Heart left ventricle (tissue), 13 donors: ENCODE data around the gene CIART.

ENCODE experiments used
- POLR2A ChIP-seq, 2 donors: fragments of 450-650 bp; IDR thresholded peaks; one replicate each; pipeline ENCODE4 v1.6.1; 2017; ENCODE audit warnings: antibody characterized with exemption in 2 of 2, mild to moderate bottlenecking in 2 of 2, moderate library complexity in 2 of 2
- TF ChIP-seq, protein P1 (sequence below), 12 donors: fragments of 200-600 bp; sonication (generic) in 4 of 12; IDR thresholded peaks; one replicate each; pipeline versions ENCODE4 v1.5.0 to v1.8.0; 2018 to 2022; ENCODE audit warnings: antibody characterized with exemption in 12 of 12, mild to moderate bottlenecking in 5 of 12
- donor health status: ischemic (EF 13 %, LVEDD 7.1; RV severe dilation, severe dysfunction).
- donor health status: DM: no; HTN: yes; CAD: no.
- donor health status: DM: no; HTN: no; CAD: no.
- donor health status: ischemic (EF 25% LVEDD 6.9; RV normal size, moderate dysfunction).
- donor health status: ischemic (EF 25% LVEDD 5.7; RV mildly dilated, moderate dysfunction).
- donor health status: ischemic (EF 35%, LVEDD 5.7; RV mildly dilated, moderate dysfunction).
- donor health status: nonischemic (EF 11% LVEDD 7.7; RV severe dilation, severe dysfunction).
- donor health status: DM: yes; HTN: yes; CAD: no.
- donor health status: PGD.
- donor health status: ischemic (EF 29% LVEDD 5.4; RV normal size, mild dysfunction).
- donor health status: nonischemic (EF 23%, LVEDD 6.1; RV moderate dilation, normal function).

GRCh38 chr1:150299716-150300115 is 17.4 kb downstream of the CIART start:
- TF ChIP-seq, protein P1, sequence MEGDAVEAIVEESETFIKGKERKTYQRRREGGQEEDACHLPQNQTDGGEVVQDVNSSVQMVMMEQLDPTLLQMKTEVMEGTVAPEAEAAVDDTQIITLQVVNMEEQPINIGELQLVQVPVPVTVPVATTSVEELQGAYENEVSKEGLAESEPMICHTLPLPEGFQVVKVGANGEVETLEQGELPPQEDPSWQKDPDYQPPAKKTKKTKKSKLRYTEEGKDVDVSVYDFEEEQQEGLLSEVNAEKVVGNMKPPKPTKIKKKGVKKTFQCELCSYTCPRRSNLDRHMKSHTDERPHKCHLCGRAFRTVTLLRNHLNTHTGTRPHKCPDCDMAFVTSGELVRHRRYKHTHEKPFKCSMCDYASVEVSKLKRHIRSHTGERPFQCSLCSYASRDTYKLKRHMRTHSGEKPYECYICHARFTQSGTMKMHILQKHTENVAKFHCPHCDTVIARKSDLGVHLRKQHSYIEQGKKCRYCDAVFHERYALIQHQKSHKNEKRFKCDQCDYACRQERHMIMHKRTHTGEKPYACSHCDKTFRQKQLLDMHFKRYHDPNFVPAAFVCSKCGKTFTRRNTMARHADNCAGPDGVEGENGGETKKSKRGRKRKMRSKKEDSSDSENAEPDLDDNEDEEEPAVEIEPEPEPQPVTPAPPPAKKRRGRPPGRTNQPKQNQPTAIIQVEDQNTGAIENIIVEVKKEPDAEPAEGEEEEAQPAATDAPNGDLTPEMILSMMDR (IDR thresholded peaks at IDR 0.05): no peak
- TF ChIP-seq POLR2A (IDR thresholded peaks at IDR 0.05): no peak
